ENCODE measurements around the gene ARX. TPM values are rescaled to one million over a fixed set of nuclear protein-coding genes. Genes with fewer than 3 reads are reported as not detected.

The ARX gene
- total RNA-seq, 1 donor from 2014 or later: not detected

GRCh38 chrX:25004040-25004439 lies 11.7 kb downstream of the ARX start:
- H3K9me3 Mint-ChIP-seq: no peaks in the 10 kb centered on the region
- intact Hi-C loops (cut with micrococcal nuclease): loop anchor here (2.0 to 10.0 kb wide), 2 partner anchors 15 to 169 kb away; no protein-coding TSS in a partner anchor
- H3K4me3 Mint-ChIP-seq (ENCODE audit: low read depth): peak overlapping the region; percentile 26
- H3K36me3 Mint-ChIP-seq (ENCODE audit: low read depth): peaks cover 3% of the 10 kb centered on the region
- H3K4me1 Mint-ChIP-seq (ENCODE audit: low read depth): peaks cover 8% of the 10 kb centered on the region
- H3K27me3 Mint-ChIP-seq (ENCODE audit: low read depth): peaks cover 40% of the 10 kb centered on the region
- no peak overlapping the region for H3K27ac Mint-ChIP-seq
- DNase-seq (ENCODE audit: low spot score): no peak

GRCh38 chrX:25003066-25003849 lies 12.5 kb downstream of the ARX start:
- DNase-seq (ENCODE audit: low spot score): no peak
- Mint-ChIP-seq H3K9me3 (no peaks in the 10 kb centered on the region), H3K36me3 (ENCODE audit: low read depth) (peaks cover 3% of the 10 kb centered on the region), H3K4me3 (ENCODE audit: low read depth) (peak overlapping the region; percentile 75), H3K4me1 (ENCODE audit: low read depth) (peaks cover 8% of the 10 kb centered on the region), H3K27me3 (ENCODE audit: low read depth) (peaks cover 38% of the 10 kb centered on the region), H3K27ac (peak overlapping the region; percentile 43)
- intact Hi-C loops (cut with micrococcal nuclease): loop anchor here (10.0 kb wide), 1 partner anchor 168 kb away; no protein-coding TSS in a partner anchor

- no peak overlapping the region for H3K27ac Mint-ChIP-seq
- peaks cover 8% of the 10 kb centered on the region for H3K4me1 Mint-ChIP-seq (ENCODE audit: low read depth)
- peaks cover 3% of the 10 kb centered on the region for H3K36me3 Mint-ChIP-seq (ENCODE audit: low read depth)
- DNase-seq (ENCODE audit: low spot score): no peak
- H3K9me3 Mint-ChIP-seq: no peaks in the 10 kb centered on the region
- H3K4me3 Mint-ChIP-seq (ENCODE audit: low read depth): no peak overlapping the region
- peaks cover 31% of the 10 kb centered on the region for H3K27me3 Mint-ChIP-seq (ENCODE audit: low read depth)
- intact Hi-C loops (cut with micrococcal nuclease): loop anchor here (10.0 kb wide), 1 partner anchor 168 kb away; no protein-coding TSS in a partner anchor
These were observed 13.1 kb downstream of the ARX start for GRCh38 chrX:25002661-25003020.

GRCh38 chrX:25001808-25002660 lies 13.7 kb downstream of the ARX start:
- intact Hi-C loops (cut with micrococcal nuclease): loop anchor here (10.0 kb wide), 1 partner anchor 167 kb away; no protein-coding TSS in a partner anchor
- peaks cover 30% of the 10 kb centered on the region for H3K27me3 Mint-ChIP-seq (ENCODE audit: low read depth)

GRCh38 chrX:24999511-24999910 lies 16.3 kb downstream of the ARX start:
- Mint-ChIP-seq H3K9me3 (no peaks in the 10 kb centered on the region), H3K27ac (no peak overlapping the region), H3K27me3 (ENCODE audit: low read depth) (peaks cover 16% of the 10 kb centered on the region), H3K4me1 (ENCODE audit: low read depth) (peaks cover 5% of the 10 kb centered on the region), H3K36me3 (ENCODE audit: low read depth) (peaks cover 7% of the 10 kb centered on the region), H3K4me3 (ENCODE audit: low read depth) (no peak overlapping the region)
- DNase-seq (ENCODE audit: low spot score): no peak
- intact Hi-C loops (cut with micrococcal nuclease): no loop called here

More at GRCh38 chrX:25001808-25002660, 13.7 kb downstream of the ARX start:
- Mint-ChIP-seq H3K9me3 (no peaks in the 10 kb centered on the region), H3K36me3 (ENCODE audit: low read depth) (peaks cover 3% of the 10 kb centered on the region), H3K27ac (no peak overlapping the region), H3K4me1 (ENCODE audit: low read depth) (peaks cover 8% of the 10 kb centered on the region), H3K4me3 (ENCODE audit: low read depth) (no peak overlapping the region)
- no peak for DNase-seq (ENCODE audit: low spot score)

GRCh38 chrX:24996096-24996709 lies 19.6 kb downstream of the ARX start:
- no peak overlapping the region for H3K27ac Mint-ChIP-seq
- no peaks in the 10 kb centered on the region for H3K27me3 Mint-ChIP-seq (ENCODE audit: low read depth)
- DNase-seq (ENCODE audit: low spot score): no peak
- H3K9me3 Mint-ChIP-seq: no peaks in the 10 kb centered on the region
- intact Hi-C loops (cut with micrococcal nuclease): no loop called here
- H3K4me1 Mint-ChIP-seq (ENCODE audit: low read depth): no peaks in the 10 kb centered on the region
- no peak overlapping the region for H3K4me3 Mint-ChIP-seq (ENCODE audit: low read depth)
- peaks cover 7% of the 10 kb centered on the region for H3K36me3 Mint-ChIP-seq (ENCODE audit: low read depth)

- H3K27me3 Mint-ChIP-seq (ENCODE audit: low read depth): no peaks in the 10 kb centered on the region
- no peaks in the 10 kb centered on the region for H3K9me3 Mint-ChIP-seq
- no peaks in the 10 kb centered on the region for H3K4me1 Mint-ChIP-seq (ENCODE audit: low read depth)
- no peak for DNase-seq (ENCODE audit: low spot score)
- H3K27ac Mint-ChIP-seq: no peak overlapping the region
- intact Hi-C loops (cut with micrococcal nuclease): no loop called here
- H3K36me3 Mint-ChIP-seq (ENCODE audit: low read depth): peaks cover 7% of the 10 kb centered on the region
- H3K4me3 Mint-ChIP-seq (ENCODE audit: low read depth): no peak overlapping the region
These were observed 21.9 kb downstream of the ARX start for GRCh38 chrX:24993879-24994278.

- Mint-ChIP-seq H3K4me1 (ENCODE audit: low read depth) (no peaks in the 10 kb centered on the region), H3K9me3 (no peaks in the 10 kb centered on the region), H3K27ac (no peak overlapping the region), H3K4me3 (ENCODE audit: low read depth) (no peak overlapping the region), H3K27me3 (ENCODE audit: low read depth) (no peaks in the 10 kb centered on the region), H3K36me3 (ENCODE audit: low read depth) (peaks cover 7% of the 10 kb centered on the region)
- DNase-seq (ENCODE audit: low spot score): no peak
- intact Hi-C loops (cut with micrococcal nuclease): no loop called here
These were observed 25.2 kb downstream of the ARX start for GRCh38 chrX:24990535-24990934.

- Mint-ChIP-seq H3K36me3 (ENCODE audit: low read depth) (peaks cover 7% of the 10 kb centered on the region), H3K4me1 (ENCODE audit: low read depth) (peaks cover 2% of the 10 kb centered on the region), H3K9me3 (no peaks in the 10 kb centered on the region), H3K4me3 (ENCODE audit: low read depth) (no peak overlapping the region), H3K27ac (no peak overlapping the region), H3K27me3 (ENCODE audit: low read depth) (no peaks in the 10 kb centered on the region)
- no peak for DNase-seq (ENCODE audit: low spot score)
- intact Hi-C loops (cut with micrococcal nuclease): no loop called here
These were observed 27.5 kb downstream of the ARX start for GRCh38 chrX:24988314-24988713.

- intact Hi-C loops (cut with micrococcal nuclease): no loop called here
- Mint-ChIP-seq H3K4me3 (ENCODE audit: low read depth) (no peak overlapping the region), H3K9me3 (no peaks in the 10 kb centered on the region), H3K27ac (no peak overlapping the region), H3K27me3 (ENCODE audit: low read depth) (no peaks in the 10 kb centered on the region), H3K36me3 (ENCODE audit: low read depth) (peaks cover 7% of the 10 kb centered on the region), H3K4me1 (ENCODE audit: low read depth) (peaks cover 2% of the 10 kb centered on the region)
- no peak for DNase-seq (ENCODE audit: low spot score)
These were observed 28.0 kb downstream of the ARX start for GRCh38 chrX:24987731-24988130.

- H3K4me1 Mint-ChIP-seq (ENCODE audit: low read depth): peaks cover 2% of the 10 kb centered on the region
These were observed 30.6 kb downstream of the ARX start for GRCh38 chrX:24985120-24985519.

GRCh38 chrX:24983931-24984330 lies 31.8 kb downstream of the ARX start:
- intact Hi-C loops (cut with micrococcal nuclease): no loop called here
- DNase-seq (ENCODE audit: low spot score): no peak
- no peaks in the 10 kb centered on the region for H3K9me3 Mint-ChIP-seq
- H3K27me3 Mint-ChIP-seq (ENCODE audit: low read depth): no peaks in the 10 kb centered on the region
- H3K4me3 Mint-ChIP-seq (ENCODE audit: low read depth): no peak overlapping the region
- peaks cover 2% of the 10 kb centered on the region for H3K4me1 Mint-ChIP-seq (ENCODE audit: low read depth)
- H3K36me3 Mint-ChIP-seq (ENCODE audit: low read depth): peaks cover 4% of the 10 kb centered on the region
- no peak overlapping the region for H3K27ac Mint-ChIP-seq

More at GRCh38 chrX:24985120-24985519, 30.6 kb downstream of the ARX start:
- Mint-ChIP-seq H3K4me3 (ENCODE audit: low read depth) (no peak overlapping the region), H3K27me3 (ENCODE audit: low read depth) (no peaks in the 10 kb centered on the region), H3K36me3 (ENCODE audit: low read depth) (peaks cover 4% of the 10 kb centered on the region), H3K27ac (no peak overlapping the region), H3K9me3 (no peaks in the 10 kb centered on the region)
- no peak for DNase-seq (ENCODE audit: low spot score)
- intact Hi-C loops (cut with micrococcal nuclease): no loop called here

Data from activated T-helper 2 cell treated with anti-CD3 and anti-CD28 coated beads, Interferon-gamma antibody, Interleukin-2, Interleukin-4, amounts not matched to agents 10 μg/mL and 5 μg/mL and 100 μg/mL, durations not matched to agents 14 hours and 24 hours and 36 hours (primary cell).